ENCODE measurements around the gene NYAP1.
"Not testable (repeated sequence)": the region's sequence is repeated elsewhere in the genome, so short reads cannot be mapped to it uniquely, and the experiment has no call there.

The NYAP1 gene

DNA sequence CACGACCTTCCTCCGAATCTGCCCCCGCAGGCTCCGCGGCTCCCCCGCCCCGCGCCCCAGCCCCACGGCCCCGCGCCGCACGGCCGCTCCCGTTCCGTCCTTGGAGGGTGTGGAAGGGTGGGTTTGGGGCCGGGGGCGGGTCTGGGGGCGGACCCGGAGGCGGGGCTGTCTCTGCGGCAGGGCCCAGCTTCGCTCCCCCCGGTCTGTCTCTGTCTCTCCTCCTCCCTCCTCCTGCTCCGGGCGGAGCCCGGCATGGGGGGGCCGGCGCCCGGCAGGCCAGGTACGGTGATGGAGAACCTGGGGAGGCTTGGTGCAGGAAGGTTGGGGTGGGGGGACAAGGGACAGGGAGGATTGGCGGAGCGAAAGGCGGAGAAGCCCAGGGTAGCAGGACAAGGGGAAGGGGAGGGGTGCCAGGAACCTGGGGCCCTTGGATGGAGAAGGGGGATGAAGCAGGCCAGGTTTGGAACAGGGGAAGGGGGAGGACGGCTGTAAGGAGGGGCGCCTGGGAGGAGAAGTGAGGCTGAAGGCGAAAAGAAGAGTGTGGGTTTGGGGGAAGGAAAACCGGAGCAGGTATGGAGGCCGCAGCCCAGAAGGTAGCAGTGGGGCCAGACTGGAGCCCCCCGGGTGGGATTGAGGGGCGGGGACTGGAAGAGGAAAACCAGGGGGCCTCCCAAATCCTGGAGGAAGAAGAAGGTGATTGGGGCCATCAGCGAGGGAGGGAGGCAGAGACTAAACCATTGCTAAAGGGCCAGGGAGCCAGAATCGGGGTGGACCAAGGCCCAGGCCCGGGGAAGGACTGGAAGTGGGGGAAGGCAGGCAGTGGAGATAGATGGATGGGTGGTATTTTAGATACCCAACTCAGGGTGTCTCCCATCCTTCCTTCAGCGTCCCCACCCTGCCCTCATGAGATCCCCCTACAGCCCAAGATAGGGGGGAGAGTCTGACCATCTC lies at the start of gene NYAP1:
Gene NYAP1, plus strand, starts transcription at position 206 of the 951 bp plus-strand sequence. CDS start 1,385 bp downstream, outside the sequence.
- DNase-seq (ENCODE audit: low spot score), result peak; percentile 56

GRCh38 chr7:100434297-100435144 lies 49.2 kb upstream of the NYAP1 start:
- DNase-seq (ENCODE audit: low spot score), result no peak

DNA sequence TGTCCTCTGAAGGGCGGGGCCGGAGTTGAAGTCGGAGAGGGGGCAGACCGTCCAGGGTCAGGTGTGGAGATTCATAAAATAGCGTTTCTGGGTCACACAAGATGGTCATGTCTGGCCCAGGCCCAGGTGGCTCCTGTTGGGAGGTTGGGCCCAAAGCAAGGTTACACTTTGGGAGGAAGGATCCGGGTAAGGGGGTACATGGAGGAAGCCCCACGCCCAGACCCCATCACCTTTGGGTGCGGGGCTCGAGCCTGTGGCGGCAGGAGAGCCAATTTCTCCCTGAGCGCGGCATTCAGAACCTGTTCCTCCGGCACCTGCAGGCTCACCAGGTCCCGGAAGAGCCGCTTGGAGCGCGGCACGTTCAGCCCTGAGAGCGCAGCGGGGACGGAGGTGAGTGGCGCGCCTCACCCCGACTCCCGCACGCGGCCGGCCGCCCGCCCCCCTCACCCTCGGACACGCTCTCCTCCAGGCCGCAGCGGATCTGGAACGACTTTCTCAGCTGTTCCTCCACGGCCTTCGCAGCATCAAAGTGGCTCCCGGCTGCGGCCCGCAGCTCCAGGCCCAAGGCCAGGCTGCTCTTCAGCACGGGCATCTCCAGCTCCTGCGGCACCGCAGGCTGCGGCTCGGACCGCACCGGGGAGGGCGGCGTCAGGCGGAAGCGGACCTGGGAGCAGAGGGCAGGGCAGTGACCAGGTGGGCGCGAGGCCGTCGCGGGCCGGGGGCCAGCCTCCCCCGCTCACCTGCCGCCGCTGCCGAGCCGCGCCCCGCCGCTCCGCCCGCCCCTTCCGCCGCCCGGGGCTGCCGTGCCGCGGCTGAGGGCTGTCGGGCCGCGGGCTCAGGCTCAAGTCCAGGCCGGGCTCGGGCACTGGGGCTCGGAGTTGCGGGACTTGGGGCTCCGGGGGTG lies 48.1 kb upstream of the NYAP1 start:
- DNase-seq (ENCODE audit: low spot score), result peak; percentile 37

DNA sequence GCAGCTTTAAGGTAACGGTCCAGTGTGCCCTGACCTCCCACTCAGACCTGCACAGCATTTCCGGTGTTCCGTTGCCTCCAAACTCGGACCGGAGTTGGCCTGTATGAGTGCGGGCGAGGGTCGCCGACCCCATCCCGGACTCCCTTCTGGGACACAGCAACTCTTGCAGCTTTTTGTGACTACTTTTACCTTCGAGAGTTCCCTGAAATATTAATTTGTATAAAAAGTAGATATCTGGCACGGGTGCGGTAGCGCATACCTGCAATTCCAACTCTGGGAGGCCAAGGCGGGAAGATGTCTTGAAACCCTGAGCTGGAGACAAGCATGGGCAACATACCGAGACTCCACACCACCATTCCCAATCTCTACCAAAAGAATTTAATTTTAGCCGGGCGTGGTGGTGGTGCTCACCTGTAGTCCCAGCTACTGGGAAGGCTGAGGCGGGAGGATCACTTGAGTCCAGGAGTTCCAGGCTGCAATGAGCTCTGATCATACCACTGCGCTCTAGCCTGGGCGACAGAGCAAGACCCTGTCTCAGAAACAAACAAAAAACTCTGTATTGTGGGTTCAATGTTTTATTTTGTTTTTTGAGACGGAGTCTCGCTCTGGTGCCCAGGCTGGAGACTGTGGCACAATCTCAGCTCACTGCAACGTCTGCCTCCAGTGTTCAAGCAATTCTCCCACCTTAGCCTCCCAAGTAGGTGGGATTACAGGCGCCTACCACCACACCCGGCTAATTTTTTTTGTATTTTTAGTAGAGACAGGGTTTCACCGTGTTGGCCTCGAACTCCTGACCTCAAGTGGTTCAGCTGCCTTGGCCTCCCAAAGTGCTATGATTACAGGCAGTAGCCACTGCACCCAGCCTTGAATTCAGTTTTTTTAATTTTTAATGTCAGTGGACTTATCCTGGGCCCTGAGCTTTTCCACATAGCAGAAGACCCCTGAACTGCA lies 46.3 kb upstream of the NYAP1 start:
- no peak for DNase-seq (ENCODE audit: low spot score)

DNA sequence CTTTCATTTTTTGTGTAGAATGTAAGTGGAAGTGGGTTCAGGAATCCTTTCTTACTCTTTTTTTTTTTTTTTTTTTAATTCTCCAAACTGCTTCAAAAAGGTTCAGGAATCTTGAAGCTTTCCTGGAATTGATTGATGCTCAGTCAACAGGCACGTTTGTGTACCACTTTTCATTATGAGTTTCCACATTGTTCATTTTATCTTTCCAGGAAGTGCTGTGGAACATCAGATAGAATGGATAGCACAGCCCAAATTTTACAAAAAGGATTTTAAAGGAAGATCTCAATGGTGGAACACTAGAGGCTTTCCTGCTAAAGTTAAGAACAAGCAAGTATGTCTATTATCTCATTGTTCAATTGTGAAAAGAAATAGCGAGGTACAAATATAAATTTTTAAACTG lies 45.6 kb upstream of the NYAP1 start:
- DNase-seq (ENCODE audit: low spot score), result no peak

DNA sequence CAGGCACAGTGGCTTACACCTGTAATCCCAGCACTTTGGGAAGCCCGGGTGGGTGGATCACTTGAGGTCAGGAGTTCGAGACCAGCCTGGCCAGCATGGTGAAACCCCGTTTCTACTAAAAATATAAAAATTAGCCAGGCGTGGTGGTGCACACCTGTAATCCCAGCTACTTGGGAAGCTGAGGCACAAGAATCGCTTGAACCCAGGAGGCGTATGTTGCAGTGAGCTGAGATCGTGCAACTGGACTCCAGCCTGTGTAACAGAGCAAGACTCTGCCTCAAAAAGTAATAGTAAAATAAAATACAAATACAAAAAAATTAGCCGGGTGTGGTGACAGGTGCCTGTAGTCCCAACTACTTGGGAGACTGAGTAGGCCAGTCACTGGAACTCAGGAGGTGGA lies 45.0 kb upstream of the NYAP1 start:
- not testable (repeated sequence) for DNase-seq (ENCODE audit: low spot score)

- not testable (repeated sequence) for DNase-seq (ENCODE audit: low spot score)
Observed at GRCh38 chr7:100439244-100439643, 44.5 kb upstream of the NYAP1 start.

DNA sequence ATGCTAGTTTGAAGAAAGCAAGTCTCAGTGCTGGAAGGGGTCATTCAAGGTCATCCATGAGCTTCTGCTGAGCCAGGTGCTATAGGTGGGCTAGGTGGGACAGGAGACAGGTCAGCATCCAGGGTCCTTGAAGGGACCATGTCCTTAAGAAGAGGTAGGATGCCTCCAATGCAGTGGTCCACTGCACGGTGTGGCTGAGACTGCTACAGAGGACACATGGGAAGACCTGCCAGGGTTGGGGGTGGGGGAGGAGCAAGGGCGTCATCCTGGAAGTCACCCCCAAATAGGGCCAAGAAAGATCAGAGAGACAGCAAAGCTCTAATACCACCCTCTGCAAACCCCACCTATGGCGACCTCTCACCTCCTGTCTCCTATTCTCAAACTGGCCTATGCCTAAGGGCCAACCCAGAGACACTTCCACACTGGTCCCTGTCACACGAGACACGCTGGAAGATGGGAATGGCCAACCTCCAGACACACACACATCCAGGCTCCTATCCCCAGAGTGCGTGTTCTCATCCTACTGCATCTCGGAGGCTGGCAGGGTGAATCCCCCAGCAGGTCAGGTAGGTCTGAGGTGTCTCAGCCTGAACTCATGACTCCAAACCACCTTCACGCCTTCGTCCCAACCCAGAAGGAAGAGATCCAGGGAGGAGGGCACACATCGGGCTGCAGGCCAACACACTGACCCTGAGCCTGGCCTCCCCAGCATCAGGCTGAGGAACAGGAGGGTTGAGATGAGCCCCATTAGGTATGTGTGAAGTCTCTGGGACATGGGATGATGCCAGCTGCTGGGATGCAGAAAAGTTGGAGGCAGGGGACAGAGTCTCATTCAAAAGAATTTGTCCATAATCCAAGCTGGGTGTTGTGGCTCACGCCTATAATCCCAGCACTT lies 41.8 kb upstream of the NYAP1 start:
- DNase-seq (ENCODE audit: low spot score), result no peak

- no peak for DNase-seq (ENCODE audit: low spot score)
Observed at GRCh38 chr7:100443096-100443840, 40.5 kb upstream of the NYAP1 start.

DNA sequence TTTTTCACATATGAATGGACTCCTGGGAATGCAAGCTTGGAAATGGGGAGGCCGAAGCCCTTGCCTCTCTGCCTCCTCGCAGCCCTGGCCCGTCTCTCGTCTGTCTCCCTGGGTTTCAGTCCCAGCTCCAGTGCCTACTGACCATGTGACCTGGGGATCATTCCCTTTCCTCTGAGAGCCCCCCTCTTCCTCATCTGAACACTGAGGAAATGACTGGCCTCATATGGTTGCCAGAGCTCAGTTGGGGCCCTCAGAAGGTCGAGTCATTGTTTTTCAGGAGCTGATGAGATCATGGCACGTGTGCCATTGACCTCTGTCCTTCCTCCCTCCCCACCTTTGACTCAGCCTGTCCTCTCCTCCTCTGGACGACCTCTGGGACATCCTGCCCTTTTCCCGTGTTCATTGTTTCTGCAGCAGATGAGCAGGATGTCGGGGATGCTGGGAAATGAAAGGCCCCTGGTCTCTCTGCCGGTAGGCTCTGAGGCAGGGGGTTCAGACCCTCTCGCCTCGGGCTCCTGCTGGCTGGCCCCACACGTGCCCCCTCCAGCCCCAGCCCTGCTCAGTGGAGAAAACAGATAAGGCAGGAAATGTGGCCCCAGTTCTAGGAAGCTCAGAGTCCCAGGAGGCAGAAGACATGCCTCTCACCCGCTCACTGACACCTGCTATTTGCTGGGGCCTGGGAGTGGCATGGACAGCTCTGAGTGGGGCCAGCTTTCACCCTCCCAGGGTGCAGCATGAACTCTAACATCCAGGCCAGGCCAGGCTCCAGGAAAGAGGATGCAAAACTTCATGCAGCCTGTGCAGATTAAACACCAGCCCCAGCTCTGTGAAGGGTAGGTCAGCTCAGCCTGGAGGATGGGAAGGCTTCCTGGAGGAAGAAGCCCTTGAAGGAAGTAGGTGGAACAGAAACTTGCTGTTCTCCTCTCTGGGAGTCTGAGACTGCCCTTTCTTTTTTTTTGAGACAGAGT lies 39.1 kb upstream of the NYAP1 start:
- peak; percentile 25 for DNase-seq (ENCODE audit: low spot score)

- no peak for DNase-seq (ENCODE audit: low spot score)
Observed at GRCh38 chr7:100446040-100446439, 37.7 kb upstream of the NYAP1 start.

DNA sequence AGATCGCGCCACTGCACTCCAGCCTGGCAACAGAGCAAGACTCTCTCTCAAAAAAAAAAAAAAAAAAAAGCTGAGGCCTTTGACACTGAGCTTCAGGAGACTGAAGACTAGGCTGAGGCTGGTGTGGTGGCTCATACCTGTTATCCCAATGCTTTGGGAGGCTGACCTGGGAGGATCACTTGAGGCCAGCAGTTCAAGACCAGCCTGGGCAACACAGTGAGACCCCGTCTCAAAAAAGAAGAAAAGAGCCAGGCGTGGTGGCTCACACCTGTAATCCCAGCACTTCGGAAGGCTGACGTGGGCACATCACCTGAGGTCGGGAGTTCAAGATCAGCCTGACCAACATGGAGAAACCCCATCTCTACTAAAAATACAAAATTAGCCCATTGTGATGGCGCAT lies 36.4 kb upstream of the NYAP1 start:
- not testable (repeated sequence) for DNase-seq (ENCODE audit: low spot score)

DNA sequence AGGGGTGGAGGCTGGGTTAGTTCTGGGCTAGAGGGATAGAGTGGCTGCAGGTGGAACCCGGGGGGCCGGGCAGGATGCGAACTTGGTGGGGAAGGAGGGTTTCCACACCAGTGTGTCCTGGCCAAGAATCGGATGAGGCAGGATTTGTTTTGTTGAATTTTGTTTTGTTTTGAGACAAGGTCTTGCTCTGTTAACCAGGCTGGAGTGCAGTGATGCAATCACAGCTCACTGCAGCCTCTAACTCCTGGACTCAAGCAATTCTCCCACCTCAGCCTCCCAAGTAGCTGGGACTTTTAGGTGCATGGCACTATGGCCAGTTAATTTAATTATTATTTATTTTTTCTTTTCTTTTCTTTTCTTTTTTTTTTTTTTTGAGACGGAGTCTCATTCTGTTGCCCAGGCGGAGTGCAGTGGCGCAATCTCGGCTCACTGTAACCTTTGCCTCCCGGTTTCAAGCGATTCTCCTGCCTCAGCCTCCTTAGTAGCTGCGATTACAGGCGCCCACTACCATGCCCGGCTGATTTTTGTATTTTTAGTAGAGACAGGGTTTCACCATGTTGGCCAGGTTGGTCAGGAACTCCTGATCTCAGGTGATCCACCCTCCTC lies 34.4 kb upstream of the NYAP1 start:
- no peak for DNase-seq (ENCODE audit: low spot score)

DNA sequence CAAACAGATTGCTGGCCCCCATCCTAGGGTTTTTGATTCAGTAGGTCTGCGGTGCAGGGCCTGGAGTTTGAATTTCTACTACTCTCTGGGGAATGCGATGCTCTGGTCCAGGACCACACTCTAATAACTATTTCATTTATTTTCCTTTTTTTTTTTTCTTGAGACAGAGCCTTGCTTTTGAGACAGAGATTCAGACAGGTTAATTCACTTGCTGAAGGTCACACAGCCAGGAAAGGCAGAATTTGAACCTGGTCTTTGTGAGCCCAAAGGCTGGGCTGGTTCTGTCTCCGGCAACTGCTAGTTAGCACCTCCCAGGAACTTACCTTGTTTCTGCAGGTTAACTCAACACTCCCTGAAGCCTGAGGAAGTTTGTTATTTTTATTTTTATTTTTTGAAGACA lies 31.2 kb upstream of the NYAP1 start:
- no peak for DNase-seq (ENCODE audit: low spot score)

DNA sequence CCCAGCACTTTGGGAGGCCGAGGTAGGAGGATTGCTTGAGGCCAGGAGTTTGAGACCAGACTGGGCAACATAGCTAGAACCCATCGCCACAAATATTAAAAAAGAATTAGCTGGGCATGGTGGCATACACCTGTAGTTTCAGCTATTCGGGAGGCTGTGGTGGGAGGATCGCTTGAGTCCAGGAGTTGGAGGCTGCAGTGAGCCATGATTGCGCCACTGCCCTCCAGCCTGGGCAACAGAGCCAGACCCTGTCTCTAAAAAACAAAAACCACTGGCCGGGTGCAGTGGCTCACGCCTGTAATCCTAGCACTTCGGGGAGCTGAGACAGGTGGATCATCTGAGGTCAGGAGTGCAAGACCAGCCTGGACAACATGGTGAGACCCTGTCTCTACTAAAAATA lies 29.9 kb upstream of the NYAP1 start:
- DNase-seq (ENCODE audit: low spot score), result not testable (repeated sequence)

DNA sequence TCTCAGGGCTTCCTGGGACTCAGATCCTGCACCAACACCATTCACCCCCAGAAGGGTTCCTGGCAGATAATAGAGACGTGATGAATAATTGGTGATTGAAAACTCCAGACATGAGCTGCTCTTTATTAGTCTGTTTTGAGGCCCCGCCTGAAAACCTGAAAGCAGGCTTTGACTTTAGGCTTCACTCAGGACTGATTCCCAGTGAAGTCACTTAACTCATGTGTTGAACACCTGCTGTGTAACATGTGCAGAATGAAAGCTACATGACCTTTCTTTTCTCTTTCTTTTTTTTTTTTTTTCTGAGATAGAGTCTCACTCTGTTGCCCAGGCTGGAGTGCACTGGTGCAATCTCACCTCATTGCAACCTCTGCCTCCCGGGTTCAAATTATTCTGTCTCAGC lies 28.5 kb upstream of the NYAP1 start:
- DNase-seq (ENCODE audit: low spot score), result no peak

GRCh38 chr7:100456562-100456961 lies 27.2 kb upstream of the NYAP1 start:
- DNase-seq (ENCODE audit: low spot score), result no peak

Data from LoVo (cell line).